ENCODE results near the gene RPA4.
"Not testable (repeated sequence)": the region's sequence is repeated elsewhere in the genome, so short reads cannot be mapped to it uniquely, and the experiment has no call there.

The RPA4 gene, protein sequence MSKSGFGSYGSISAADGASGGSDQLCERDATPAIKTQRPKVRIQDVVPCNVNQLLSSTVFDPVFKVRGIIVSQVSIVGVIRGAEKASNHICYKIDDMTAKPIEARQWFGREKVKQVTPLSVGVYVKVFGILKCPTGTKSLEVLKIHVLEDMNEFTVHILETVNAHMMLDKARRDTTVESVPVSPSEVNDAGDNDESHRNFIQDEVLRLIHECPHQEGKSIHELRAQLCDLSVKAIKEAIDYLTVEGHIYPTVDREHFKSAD

DNA sequence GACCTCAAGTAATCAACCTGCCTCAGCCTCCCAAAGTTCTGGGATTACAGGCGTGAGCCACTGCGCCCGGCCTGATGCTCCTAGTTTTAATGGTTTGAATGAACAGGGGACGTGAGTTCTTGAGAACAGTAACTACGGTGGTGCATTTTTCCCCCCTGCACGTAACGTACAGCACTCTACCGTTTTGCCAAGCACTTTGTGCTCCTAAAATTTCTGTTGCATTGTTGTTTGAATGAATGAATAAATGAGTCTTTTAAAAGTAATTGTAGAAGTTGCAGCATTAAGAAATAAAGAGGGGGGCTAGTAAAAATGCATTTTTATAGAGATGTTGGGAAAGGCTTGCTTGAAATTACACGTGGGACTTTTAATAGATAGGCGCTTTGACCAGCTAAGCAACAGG is at the start of gene RPA4:
RPA4 (plus strand) TSS at position 301 of the 400 bp plus-strand sequence. CDS start 403 bp downstream, outside the sequence.
- no peak for DNase-seq (ENCODE audit: low read depth)

DNA sequence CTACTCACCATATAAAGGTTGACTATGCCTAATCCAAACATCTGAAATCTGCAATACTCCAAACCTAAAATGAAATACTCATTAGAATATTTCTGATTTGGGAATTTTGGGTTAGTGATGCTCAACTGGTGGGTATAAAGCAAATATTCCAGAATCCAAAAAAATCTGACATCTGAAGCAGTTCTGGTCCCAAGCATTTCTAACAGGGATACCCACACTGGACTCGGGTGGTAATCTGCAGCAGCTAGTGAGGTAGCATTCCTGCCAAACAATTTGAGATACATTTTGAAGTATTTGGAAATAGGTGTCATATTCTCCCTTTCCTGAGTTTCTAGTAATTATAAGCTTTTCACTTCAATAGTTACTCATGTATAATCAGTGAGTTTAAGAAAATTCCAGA is 49.6 kb upstream of the RPA4 start:
- DNase-seq (ENCODE audit: low read depth), result no peak

DNA sequence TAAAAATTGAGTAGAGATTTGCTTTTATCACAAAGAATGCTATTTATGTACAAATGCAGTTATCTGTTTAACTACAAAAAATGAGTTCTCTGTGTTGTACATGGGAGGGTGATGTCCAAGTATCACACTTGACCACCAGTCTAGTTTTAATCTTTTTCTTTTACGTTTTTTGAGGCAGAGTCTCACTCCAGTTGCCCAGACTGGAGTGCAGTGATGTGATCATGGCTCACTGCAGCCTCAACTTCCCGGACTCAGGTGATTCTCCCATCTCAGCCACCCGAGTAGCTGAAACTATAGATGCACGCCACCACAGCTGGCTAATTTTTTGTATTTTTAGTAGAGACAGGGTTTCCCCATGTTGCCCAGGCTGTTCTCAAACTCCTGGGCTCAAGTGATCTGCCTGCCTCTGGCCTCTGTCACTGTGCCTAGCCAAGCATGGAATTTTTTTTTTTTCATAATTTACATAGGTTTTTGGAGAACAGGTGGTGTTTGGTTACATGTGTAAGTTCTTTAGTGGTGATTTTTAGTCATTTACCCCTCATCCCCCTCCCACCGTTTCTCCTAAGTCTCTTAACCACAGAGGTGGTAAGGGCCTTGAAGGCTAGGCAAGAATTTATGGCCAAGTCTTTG is 47.9 kb upstream of the RPA4 start:
- no peak for DNase-seq (ENCODE audit: low read depth)

DNA sequence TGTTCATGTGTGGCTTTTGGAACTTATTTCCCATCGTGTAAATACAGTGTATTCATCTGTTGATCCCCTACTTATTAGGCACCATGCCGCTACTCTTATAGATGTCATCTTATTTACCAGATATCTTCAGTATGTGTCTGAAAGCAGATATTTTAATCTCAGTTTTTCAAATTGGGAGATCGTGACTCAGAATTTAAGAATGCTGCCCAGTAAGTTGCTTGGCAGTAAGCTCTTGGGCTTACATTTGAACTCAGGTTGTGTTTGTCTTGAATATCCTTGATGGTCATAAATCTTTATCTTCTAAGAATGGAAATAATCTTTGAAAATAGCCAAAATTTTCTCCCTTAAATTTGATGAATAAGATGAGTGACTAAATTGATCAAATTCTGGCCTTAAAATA is 45.9 kb upstream of the RPA4 start:
- peak; percentile 1 for DNase-seq (ENCODE audit: low read depth)

DNA sequence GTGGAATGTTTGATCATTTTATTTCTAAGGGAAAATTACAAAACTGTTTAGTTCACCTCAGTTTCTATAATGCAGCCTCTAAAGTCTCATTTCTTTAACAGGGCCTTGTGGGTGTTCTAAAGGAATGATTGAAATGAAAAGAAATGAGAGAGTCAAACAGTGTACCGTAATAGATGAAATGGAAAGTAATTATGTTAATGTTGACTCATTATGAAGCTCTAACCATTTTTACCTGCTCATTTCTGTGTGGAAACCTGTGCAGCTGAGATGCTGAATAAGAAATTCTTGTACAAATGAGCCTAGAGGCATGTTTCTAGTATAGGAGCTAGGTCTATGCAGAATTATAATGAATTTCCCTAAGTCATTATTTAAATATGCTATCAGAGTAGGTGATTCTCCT is 45.2 kb upstream of the RPA4 start:
- no peak for DNase-seq (ENCODE audit: low read depth)

DNA sequence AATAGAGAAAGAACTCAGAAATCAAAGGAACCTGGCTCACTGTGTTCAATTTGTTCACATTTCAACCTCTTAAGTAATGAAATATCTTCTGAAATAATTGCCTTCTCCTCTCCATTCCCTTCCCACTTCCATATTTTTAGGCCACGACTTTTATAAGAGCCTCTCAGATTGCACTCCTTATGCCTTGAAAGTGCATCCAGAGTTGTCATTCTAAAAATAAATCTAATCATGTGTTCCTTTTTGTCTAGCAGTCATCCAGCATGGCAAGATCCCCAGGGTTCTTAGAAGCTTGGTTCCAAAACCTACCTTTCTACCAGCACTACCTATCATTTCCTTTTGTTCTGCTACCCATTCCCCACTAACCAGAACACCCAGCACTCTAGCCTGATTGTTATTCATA is 42.4 kb upstream of the RPA4 start:
- DNase-seq (ENCODE audit: low read depth), result no peak

DNA sequence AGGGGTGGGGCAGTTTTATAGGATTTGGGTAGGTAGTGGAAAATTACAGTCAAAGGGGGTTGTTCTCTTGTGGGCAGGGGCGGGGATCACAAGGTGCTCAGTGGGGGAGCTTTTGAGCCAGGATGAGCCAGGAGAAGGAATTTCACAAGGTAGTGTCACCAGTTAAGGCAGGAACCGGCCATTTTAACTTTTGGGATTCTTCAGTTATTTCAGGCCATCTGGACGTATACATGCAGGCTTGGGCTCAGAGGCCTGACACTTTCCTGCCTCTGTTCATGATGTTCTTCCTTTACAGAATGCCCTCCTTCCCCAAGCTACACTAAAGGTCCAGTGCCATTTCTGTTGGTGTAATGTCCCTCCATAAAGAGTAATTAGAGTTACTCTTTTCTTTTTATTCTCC is 41.8 kb upstream of the RPA4 start:
- DNase-seq (ENCODE audit: low read depth), result not testable (repeated sequence)

DNA sequence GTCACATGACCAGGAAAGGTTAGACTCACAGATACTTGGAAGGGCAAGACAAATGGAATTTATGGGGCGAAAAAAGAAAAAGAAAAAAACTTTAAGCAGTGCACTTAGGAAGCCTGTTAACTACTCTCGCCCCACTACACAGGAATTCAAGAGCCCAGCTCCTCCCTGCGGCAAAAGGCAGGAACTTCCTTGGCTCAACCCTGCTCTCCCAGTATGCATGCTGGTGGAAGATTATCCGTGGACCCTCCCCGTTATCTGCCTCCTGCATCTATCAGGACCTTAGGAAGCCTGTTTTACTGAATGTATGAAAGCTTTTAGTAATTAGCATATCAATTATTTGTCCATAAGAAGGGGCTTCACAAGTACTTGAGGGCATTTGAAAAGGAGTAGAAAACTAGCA is 40.1 kb upstream of the RPA4 start:
- no peak for DNase-seq (ENCODE audit: low read depth)

DNA sequence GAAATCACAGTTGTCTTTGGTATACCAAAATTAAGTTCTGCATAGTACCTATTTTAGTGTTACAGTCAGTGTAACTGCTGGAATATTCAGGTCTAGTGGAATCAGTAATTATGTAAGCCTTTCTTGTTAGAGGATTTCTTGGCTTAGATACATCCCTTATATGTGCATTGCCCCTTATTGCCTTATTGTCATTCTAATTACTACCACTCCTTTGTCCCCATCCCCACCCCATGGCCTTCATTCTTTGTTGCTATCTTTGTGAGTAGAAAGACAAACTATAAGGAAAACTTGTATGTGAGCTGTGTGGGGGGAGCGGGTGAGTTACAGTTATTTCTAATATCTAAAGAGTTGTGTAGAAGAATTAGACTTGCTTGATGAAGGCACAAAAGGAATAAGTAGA is 36.9 kb upstream of the RPA4 start:
- no peak for DNase-seq (ENCODE audit: low read depth)

DNA sequence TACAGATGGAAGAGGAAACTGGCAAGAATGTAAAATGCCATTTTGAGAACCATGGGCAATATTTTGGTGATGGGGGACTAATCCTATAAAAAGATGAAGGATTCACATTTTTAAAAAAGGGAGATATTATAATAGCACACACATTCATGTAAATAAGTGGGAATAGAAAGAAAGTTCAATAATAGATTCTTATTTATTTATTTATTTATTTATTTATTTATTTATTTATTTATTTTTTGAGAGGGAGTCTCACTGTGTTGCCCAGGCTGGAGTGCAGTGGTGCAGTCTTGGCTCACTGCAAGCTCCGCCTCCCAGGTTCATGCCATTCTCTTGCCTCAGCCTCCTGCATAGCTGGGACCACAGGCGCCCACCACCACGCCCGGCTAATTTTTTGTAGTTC is 24.3 kb upstream of the RPA4 start:
- not testable (repeated sequence) for DNase-seq (ENCODE audit: low read depth)

DNA sequence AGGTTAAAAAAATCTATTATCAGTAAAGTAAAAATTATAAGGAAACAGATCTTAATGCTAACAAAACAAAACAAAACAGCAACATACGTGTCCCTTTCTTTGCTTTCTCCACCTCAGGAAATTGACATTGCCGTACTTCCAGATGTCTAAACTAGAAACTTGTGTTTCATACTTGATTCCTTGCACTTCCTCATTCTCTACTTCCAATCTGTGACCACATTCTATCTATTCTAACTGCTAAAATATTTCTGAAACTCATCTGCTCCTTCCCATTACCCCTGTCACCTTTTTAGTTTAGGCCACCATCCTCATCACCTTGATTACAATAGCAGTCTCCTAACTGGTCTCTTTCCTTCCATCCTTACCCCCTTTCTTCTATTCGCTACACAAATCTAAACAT is 22.5 kb upstream of the RPA4 start:
- no peak for DNase-seq (ENCODE audit: low read depth)

DNA sequence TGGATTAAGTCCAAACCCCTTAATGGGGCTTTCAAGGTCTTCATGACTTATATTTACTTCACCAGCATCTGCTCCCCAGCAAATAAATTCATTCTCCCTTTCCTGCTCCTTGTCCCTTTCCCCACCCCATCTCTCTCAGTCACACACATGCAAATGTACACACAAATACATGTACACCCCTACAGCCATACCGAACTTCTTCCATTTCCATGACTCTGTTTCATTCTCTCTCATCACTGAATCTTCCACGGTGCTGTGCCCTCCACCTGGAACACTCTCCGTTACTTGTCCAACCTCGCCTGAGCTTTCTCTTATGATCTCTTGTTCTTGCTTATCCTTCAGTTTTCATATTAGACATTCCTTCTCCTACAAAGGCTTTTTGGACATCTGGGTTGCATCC is 22.0 kb upstream of the RPA4 start:
- no peak for DNase-seq (ENCODE audit: low read depth)

DNA sequence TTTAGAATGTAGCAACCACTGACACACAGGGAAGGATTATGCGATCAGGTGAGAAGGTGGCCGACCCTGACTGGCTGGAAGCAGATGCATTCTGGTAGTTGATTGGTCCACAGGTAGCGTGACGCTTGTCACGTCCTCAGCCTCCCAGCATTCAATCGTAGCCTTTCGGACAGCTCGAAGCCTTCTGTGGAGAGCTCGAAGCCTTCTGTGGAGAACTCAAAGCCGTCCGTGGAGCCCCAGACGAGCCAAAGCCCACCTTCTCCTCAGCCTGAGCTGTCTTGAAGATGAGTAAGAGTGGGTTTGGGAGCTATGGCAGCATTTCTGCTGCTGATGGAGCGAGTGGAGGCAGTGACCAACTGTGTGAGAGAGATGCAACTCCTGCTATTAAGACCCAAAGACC is 319 bp downstream of the RPA4 start:
- no peak for DNase-seq (ENCODE audit: low read depth)

DNA sequence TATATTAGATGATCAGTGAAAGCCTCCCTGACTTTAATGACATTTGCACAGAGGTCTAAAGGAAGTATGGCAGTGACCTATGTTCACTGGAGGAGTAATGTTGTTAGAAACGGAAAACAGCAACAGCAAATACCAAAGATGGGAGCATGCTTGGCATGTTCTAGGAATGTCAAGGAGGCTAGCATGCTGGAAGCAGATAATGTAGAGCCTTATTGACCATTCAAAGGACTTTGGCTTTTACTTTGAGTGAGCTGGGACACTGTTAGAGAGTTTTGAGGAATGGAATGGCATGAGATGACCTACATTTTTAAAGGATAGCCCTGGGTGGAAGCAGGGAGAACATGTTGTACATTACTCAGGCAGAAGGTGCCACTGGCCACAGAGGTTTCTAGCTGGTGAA is 6.0 kb downstream of the RPA4 start:
- peak; percentile 0 for DNase-seq (ENCODE audit: low read depth)

DNA sequence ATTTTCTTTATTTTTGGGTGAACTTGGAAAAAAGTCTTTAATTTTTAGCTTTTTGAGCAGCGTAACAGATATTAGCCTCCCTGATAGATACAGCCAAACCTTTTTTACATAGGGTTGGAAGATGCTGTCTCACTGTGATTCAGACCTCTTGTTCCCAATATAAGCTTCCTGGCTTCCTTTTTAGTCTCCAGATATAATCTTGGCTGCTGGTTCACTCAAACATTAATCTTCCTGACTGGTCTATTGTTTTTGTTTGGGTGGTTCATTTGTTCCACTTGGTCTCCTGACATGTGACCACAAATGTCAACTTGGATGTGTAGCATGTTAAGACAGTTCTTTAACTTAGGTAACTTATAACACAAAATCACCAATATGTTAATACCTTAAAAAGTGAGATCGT is 23.0 kb downstream of the RPA4 start:
- no peak for DNase-seq (ENCODE audit: low read depth)

DNA sequence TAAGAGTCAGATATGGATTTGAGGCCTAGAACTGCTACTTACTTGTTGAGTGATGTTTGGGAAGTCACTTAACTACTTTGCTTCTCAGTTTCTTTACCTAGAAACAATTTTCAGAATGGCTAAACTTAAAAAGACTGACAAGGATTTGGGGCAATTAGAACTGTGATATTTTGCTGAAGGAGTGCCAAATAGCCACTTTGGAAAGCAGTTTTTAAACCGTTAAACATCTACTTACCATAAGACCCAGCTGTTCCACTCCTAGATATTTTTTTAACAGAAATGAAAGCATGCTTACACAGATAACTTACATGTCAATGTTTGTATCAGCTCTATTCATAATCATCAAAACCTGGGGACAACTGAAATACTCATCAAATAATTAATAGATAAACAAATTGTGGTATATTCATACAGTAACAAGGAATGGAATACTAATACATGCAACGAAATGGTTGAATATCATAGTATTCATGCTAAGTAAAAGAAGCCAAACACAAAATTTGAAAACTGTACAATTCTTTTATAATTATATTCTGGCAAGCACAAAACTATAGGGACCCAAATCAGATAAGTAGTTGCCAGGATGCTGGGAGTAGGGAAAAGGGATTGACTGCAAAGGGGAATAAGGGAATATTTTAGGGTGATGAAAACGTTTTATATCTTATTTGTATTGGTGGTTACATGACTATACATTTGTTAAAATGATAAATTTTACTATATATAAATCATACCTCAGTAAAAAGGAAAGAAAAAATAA is 24.0 kb downstream of the RPA4 start:
- DNase-seq (ENCODE audit: low read depth), result no peak

DNA sequence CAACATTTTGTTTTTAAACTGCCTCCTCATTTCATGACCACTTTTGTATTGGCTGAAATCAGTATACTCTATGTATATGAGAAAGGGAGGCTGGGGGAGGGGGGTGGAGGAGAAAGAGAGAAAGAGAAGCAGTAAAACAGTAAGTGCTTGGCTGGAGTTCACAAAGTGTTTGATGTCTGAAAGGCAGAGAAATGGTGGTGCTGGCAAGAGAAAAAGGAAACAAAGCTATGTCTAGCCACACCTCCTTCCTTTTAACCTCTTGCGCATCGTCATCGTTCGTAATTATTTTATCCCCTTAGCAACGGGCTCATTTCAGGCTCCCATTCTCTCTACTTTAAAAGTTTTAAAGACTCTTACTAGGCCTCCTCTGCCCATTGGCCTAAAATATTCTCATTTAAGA is 25.6 kb downstream of the RPA4 start:
- no peak for DNase-seq (ENCODE audit: low read depth)

DNA sequence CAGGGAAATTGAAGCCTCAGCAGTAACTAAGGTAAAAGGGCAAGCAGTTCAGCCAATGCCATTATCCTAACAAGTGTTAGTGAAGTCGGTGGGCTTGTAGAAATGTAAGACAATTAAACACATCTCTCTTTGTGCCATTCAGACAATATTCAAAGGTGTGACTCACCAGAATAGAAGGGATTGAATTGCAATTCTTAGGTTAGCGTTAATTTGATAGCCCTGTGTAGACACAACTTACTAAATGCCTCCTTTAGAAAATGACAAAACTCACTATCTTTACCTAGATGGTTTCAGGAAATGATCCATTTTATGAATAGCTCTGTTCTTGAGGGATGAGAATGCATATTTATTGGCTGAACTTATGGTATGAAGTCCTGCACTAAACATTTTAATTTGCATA is 35.2 kb downstream of the RPA4 start:
- DNase-seq (ENCODE audit: low read depth), result no peak

DNA sequence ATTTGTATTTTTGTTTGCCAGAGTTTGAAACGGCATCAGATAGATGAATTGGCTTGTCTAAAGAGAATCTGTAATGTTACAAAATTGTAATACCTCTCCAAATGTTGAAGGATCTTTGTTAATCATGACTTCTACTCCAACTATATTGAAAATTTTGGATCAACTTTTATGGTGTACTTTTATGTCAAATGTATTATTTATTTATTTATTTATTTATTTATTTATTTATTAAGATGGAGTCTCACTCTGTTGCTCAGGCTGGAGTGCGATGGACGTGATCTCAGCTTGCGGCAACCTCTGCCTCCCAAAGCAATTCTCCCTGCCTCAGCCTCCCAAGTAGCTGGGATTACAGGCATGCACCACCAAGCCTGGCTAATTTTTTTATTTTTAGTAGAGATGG is 36.0 kb downstream of the RPA4 start:
- DNase-seq (ENCODE audit: low read depth), result no peak

DNA sequence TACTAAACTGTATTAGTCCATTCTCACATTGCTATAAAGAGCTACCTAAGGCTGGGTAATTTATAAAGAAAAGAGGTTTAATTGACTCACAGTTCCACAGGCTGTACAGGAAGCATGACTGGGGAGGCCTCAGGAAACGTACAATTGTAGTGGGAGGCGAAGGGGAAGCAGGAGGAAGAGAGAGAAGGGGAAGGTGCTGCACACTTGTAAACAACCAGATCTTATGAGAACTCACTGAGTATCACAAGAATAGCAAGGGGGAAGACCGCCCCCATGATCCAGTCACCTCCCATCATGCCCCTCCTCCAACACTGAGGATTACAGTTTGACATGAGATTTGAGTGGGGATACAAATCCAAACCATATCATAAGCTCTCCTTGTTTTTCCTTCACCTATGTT is 40.9 kb downstream of the RPA4 start:
- DNase-seq (ENCODE audit: low read depth), result no peak

DNA sequence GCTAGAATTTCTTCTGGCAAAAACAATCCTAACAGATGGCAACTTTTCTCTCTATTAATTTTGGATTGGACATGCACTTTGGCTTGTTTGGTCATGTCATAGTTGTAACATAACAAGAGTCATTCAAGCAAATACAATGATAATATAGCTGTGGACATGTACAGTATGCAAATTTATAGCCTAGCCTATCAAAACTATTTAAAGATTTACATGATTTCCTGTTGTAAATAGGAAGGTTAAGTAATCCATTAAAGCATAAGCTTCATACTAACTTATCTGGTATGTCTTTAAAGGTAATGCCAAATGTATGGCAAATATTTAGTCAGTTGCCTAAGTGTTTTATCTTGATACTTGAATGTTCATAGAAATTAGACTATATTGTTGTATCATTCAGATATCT is 45.3 kb downstream of the RPA4 start:
- DNase-seq (ENCODE audit: low read depth), result no peak
